Measurements from ENCODE around the gene METTL2B.
A peak's percentile ranks its signal among the peaks of the same experiment; 100 is the strongest.
"Not testable (repeated sequence)": the region's sequence is repeated elsewhere in the genome, so short reads cannot be mapped to it uniquely, and the experiment has no call there.

The METTL2B gene, protein sequence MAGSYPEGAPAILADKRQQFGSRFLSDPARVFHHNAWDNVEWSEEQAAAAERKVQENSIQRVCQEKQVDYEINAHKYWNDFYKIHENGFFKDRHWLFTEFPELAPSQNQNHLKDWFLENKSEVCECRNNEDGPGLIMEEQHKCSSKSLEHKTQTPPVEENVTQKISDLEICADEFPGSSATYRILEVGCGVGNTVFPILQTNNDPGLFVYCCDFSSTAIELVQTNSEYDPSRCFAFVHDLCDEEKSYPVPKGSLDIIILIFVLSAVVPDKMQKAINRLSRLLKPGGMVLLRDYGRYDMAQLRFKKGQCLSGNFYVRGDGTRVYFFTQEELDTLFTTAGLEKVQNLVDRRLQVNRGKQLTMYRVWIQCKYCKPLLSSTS

DNA sequence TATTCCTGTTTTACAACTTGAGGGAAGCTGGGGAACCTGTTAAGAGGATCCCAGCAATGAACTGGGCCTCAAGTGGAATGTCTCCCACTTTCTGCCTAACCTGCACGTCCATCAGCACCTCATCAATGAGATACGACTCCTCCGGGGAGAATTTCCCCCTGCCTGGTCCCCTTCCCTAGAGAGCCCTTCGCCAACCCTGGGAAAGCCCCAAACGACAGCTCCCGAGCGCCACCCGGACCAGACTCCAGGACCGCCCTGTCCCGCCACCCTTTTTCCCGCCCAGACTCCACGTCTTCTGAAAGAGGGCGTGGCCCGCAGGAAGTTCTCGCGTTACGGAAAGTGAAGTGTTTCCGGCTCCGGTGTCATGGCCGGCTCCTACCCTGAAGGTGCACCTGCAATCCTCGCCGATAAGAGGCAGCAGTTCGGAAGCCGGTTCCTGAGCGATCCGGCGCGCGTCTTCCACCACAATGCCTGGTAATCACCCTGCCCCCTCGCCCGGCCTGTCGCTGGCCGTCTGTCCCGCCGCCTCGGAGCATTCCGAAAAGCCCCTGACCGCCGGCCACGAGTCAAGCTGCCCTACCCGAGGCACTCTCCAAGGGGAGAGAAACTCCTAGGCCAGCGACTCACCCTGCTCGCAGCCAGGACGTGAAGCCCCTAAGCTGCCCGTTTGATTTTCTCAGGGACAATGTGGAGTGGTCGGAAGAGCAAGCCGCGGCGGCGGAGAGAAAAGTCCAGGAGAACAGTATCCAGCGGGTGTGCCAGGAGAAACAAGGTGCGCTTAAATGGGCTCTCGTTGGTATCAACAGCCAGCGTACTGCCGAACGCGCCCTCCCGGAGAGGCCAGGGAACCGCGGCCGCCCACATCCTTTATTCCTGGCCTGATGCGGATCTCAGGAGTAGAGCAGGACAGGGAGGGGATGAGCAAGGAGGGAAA lies at the start of gene METTL2B:
Gene METTL2B, plus strand, starts transcription at position 347 of the 934 bp plus-strand sequence. Its CDS starts 18 bp downstream, at position 365.
- peak; percentile 97 for ATAC-seq
- peaks cover 17% of the 10 kb centered on the region for H3K4me1 Mint-ChIP-seq
- H3K4me3 Mint-ChIP-seq, result peak within 1 kb of the TSS; percentile 95
- peak within 1 kb of the TSS; percentile 95 for H3K27ac Mint-ChIP-seq
- H3K36me3 Mint-ChIP-seq, H3K9me3 Mint-ChIP-seq, H3K27me3 Mint-ChIP-seq: not testable (repeated sequence)

DNA sequence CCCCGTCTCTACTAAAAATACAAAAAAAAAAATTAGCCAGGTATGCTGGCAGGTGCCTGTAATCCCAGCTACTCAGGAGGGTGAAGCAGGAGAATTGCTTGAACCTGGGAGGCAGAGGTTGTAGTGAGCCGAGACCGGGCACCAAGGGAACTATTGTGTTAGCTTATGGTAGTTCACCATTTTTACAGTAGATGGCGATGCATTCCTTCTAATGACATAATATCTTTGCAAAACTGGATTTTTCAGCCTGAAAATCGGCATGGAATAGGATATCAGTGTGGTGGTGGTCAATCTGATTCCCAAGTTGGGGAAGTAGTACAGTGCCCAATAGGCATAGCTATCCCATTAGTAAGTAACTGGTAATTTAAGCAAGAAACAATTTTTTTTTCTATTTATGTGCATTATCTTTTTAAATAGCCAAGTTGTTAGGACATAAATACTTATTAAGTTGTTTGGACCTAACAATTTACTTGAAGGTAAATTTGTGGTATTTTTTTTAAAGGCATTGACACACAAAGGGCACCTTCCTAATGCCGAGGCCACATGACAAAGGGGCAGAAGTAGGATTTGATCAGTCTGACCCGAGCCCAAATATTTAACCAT lies 49.2 kb upstream of the METTL2B start:
- ATAC-seq, result no peak
- Mint-ChIP-seq H3K27me3 (peaks cover 8% of the 10 kb centered on the region), H3K4me3 (no peak overlapping the region), H3K9me3 (no peaks in the 10 kb centered on the region), H3K36me3 (no peaks in the 10 kb centered on the region), H3K27ac (no peak overlapping the region), H3K4me1 (no peaks in the 10 kb centered on the region)

DNA sequence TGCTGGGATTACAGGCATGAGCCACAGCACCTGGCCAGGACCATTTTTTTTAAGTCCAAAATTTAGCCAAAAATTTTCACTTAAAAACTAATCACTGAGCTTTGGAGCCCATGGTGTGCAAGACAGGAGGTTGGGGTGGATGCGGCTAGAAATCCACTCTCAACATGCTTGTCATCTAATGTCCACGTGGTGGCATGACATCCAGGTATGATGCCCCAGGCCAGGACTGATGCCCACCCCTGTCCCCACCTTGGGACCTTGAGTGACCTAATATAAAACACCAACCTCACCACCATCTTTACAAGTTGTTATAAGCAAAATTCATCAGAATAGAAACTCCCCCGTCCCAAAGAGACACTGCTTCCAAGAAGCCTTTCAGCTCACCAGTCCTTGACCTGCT lies 46.3 kb upstream of the METTL2B start:
- no peaks in the 10 kb centered on the region for H3K9me3 Mint-ChIP-seq
- H3K4me3 Mint-ChIP-seq, result no peak overlapping the region
- no peak overlapping the region for H3K27ac Mint-ChIP-seq
- no peaks in the 10 kb centered on the region for H3K36me3 Mint-ChIP-seq
- H3K4me1 Mint-ChIP-seq, result no peaks in the 10 kb centered on the region
- ATAC-seq, result no peak
- H3K27me3 Mint-ChIP-seq, result peaks cover 8% of the 10 kb centered on the region

DNA sequence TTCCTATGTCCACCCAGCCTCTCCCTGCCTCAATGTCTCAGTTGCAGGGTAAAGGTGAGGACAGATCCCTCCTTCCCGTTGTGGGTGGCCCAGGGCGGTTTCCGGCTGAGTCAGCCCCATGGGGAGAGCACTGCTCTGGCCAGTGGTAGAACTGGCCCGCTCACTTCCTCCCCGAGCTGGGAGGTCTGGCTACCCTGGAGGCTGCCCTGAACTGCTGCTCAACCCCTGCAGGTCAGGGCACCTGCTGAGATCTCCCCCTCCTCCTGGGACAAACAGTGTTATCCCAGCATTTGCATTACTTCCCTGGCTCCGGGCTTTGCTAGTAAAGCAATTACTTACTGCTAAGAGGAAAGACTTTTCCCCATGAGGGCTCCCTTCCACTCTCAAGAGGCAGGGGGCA lies 45.3 kb upstream of the METTL2B start:
- no peak for ATAC-seq
- Mint-ChIP-seq H3K27ac (no peak overlapping the region), H3K27me3 (peaks cover 8% of the 10 kb centered on the region)

DNA sequence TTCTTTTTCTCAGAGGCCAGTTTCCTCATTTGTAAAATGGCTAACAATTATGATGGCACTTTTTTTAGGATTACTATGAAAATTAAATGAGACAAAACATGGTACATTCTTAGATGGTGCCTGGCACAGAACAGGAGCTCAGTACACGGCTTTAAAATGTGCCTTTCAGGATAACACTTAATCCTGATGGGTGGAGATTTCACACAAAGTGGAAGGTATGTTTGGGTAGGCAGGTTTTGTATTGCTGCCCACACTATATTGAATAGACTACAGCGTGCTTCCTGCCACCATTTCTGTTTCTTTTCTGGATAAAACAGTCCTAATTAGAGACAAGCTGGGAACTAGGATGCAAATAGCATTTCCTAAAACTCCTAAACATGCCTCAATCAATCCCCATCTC lies 44.8 kb upstream of the METTL2B start:
- no peaks in the 10 kb centered on the region for H3K9me3 Mint-ChIP-seq
- ATAC-seq, result no peak
- no peaks in the 10 kb centered on the region for H3K36me3 Mint-ChIP-seq
- H3K27ac Mint-ChIP-seq, result no peak overlapping the region
- peaks cover 8% of the 10 kb centered on the region for H3K27me3 Mint-ChIP-seq
- H3K4me3 Mint-ChIP-seq, result no peak overlapping the region
- no peaks in the 10 kb centered on the region for H3K4me1 Mint-ChIP-seq

More for the DNA sequence above, 45.3 kb upstream of the METTL2B start:
- Mint-ChIP-seq H3K9me3 (no peaks in the 10 kb centered on the region), H3K36me3 (no peaks in the 10 kb centered on the region), H3K4me1 (no peaks in the 10 kb centered on the region), H3K4me3 (no peak overlapping the region)

DNA sequence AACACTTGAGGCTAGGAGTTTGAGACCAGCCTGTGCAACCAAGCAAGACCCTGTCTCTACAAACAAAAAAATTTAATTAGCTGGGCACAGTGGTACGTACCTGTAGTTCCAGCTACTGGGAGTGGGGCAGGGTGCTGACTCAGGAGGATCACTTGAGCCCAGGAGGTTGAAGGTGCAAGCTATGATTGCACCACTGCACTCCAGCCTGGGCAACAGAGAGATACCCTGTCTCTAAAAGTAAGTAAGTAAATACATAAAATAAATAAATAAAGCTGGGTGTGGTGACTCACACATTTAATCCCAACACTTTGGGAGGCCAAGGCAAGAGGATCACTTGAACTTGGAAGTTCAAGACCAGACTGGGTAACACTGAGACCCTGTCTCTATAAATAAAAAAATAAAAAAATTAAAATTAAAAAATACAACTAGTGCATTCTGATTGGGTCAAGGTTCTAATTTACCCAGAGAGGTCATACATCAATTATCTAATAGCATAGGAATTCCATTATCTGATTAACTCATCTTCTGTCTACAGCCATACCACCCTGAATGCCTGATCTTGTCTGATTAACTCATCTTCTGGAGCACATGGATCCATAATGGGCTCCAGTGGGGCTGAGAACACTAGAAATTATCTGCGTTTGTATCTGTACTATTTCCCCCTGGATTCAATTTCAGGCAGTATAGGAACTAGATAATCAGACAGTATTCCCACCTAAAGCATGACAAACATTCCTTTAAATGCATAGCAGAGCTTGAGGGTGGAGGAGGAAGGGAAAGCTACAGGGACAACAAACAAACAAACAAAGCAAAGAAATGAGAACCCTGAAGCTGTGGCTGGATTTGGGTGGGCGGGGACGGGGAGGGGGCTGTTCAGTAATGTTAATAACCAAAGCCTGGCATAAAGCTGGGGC lies 41.9 kb upstream of the METTL2B start:
- Mint-ChIP-seq H3K9me3 (no peaks in the 10 kb centered on the region), H3K27ac (no peak overlapping the region), H3K4me1 (peaks cover 25% of the 10 kb centered on the region), H3K4me3 (no peak overlapping the region), H3K27me3 (peaks cover 3% of the 10 kb centered on the region), H3K36me3 (no peaks in the 10 kb centered on the region)
- no peak for ATAC-seq

DNA sequence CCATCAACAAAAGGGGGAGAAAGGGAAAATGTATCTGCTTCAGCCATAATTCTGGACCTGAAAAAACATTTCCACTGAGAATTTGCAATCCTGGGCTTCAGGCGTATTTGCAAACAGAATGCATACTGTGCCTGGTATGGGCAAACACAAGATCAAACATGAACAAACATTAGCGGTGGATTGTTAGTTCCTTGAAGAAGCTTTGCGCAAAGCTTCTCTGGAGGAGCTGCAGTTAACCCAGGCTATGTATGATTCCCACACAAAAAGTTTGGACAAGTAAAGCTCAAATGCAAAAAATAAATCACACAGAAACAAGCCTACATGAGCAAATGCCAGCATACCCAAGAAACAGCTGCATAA lies 41.2 kb upstream of the METTL2B start:
- Mint-ChIP-seq H3K4me1 (peaks cover 25% of the 10 kb centered on the region), H3K27ac (no peak overlapping the region), H3K27me3 (no peaks in the 10 kb centered on the region), H3K9me3 (no peaks in the 10 kb centered on the region), H3K4me3 (no peak overlapping the region), H3K36me3 (no peaks in the 10 kb centered on the region)
- ATAC-seq, result no peak

DNA sequence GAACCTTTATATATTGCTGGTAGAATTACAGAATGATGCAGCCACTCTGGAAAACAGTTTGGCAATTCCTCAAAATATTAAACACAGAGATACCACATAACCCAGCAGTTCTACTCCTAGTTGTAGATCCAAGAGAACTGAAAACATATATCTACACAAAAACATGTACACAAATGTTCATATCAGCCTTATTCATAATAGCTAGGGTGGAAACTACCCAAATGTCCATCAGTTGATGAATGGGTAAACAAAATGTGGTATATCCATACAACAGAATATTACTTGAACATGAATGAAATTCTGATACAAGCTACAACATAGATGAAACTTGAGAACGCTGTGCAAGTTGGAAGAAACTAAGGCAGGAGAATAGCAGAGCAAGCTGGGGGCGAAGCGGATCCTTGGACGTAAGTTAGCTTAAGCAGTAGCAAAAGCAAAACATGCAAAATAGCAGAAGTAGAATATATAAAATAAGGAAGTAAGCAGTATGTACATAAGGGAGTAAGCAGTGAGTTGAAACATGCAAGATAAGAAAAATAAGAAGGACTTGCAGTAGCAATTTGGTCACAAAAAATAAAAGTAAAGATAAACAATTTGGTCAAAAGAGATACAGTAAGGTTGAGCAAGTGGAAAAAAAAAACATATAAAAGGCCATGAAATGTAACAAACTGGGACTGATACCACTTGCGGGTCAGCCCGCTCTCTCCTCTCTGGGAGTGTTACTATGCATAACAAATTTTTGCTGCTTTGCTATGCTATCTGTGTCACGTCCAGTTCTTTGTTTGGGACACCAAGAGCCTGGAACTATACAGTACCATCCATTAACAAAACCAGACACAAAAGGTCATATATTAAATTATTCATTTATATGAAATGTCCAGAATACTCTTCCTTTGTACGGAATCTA lies 38.9 kb upstream of the METTL2B start:
- Mint-ChIP-seq H3K4me1 (peaks cover 25% of the 10 kb centered on the region), H3K27ac (peak overlapping the region; percentile 83), H3K4me3 (peak overlapping the region; percentile 42), H3K36me3 (no peaks in the 10 kb centered on the region), H3K9me3 (no peaks in the 10 kb centered on the region), H3K27me3 (no peaks in the 10 kb centered on the region)
- ATAC-seq, result peak; percentile 92

DNA sequence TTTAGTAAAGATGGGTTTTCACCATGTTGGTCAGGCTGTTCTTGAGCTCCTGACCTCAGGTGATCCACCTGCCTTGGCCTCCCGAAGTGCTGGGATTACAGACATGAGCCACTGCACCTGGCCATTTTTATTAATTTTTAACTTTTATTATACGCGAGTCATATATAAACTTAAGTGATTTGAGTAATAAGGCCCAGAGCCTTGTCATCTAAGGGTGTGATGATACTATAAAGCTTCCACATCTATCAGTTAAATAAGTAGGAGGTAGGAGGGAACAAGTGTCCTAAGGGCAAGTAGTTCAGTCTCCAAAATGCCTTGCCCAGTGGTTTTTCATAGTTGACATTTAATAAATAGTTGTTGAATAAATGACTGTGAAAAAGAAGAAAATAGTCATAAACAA lies 34.2 kb upstream of the METTL2B start:
- Mint-ChIP-seq H3K4me3 (no peak overlapping the region), H3K36me3 (no peaks in the 10 kb centered on the region), H3K27ac (no peak overlapping the region), H3K4me1 (peaks cover 31% of the 10 kb centered on the region), H3K27me3 (no peaks in the 10 kb centered on the region), H3K9me3 (no peaks in the 10 kb centered on the region)
- ATAC-seq, result no peak

DNA sequence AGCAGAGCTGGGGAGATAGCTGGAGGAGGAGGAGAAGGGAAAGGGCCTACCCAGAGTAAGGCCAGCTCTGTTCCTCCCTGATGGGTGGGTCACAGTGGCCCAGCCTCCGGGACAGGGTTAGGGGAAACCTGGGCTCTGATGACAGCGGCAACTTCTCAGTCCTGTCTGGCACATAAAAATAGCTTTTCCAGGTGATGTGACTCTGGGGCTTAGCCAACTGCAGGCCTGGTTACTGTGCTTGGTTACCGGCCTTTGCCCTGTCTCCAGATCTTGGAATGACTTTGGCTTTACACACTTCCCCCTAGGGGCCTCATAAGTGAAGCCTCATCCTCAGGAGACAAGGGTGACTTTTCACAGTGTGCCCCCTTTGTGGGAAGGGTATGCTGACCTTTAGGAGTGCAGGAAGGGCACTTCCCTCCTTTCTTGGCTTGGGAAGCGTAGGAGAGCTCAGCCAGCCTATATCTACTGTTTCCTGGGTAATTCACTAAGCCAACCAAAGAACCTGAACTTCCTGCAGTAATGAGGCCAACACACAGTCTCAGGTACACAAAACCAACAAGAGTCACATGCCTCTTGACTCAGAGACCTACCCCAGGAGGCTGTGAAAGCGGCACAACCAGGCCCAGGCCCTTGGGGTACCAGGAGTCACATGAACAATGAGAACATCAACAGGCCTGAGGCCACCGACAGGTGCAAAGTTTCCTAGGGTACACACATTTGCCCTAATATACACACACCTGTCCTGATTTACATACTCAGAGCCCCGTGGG lies 32.5 kb upstream of the METTL2B start:
- H3K27ac Mint-ChIP-seq, result peak overlapping the region; percentile 44
- H3K27me3 Mint-ChIP-seq, result no peaks in the 10 kb centered on the region
- no peaks in the 10 kb centered on the region for H3K36me3 Mint-ChIP-seq
- peak; percentile 39 for ATAC-seq
- no peak overlapping the region for H3K4me3 Mint-ChIP-seq
- H3K4me1 Mint-ChIP-seq, result peaks cover 14% of the 10 kb centered on the region
- no peaks in the 10 kb centered on the region for H3K9me3 Mint-ChIP-seq

DNA sequence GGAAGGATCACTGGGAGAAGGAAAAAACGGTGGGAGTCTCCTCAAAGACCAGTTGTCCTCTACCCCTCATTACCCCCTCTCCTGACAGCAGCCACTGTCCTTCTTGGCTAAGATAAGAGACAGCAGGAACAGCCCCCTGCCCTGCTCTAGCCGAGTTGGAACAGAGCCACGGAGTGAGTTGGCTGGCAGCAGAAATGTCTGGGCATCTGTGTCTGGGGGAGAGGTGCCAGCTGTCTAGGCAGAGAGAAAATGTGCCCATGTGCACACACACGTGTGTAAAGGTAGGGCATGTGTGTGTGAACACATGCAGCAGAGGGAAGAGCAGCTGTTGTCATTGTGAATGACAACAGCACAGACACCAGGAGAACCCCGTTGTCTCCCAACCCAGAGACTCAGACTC lies 30.2 kb upstream of the METTL2B start:
- Mint-ChIP-seq H3K4me3 (no peak overlapping the region), H3K36me3 (no peaks in the 10 kb centered on the region), H3K27ac (no peak overlapping the region), H3K4me1 (peaks cover 20% of the 10 kb centered on the region), H3K9me3 (no peaks in the 10 kb centered on the region), H3K27me3 (no peaks in the 10 kb centered on the region)
- no peak for ATAC-seq

DNA sequence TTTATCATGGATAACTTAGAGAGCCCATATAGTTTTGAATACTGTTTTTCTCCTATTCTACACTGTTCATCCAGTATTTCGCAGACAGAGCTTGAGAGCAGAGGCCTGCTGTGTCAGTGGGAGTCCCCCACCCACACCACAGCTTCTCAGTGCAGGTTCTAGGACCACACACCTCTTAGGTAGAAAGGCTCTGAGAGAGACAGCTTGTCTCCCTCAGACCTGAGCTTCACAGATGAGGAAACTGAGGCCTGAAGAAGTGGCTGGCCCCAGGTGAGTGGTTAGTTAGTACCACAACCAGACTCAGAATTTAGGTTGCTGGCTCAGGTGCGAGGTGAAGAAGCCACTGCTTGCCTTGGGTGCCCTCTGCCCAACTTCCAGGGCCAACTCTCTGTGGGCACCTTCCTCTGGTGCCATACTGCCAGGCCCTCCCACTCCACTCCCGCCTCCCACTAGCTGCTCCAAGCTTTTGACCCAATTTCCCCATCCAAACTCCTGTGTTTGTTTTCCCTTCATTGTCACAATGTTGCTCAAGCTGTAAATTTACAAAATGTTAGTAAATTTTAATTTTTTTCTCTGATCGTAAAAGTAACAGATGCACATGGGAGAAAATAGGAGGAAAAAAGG lies 28.5 kb upstream of the METTL2B start:
- H3K27ac Mint-ChIP-seq, result no peak overlapping the region
- no peaks in the 10 kb centered on the region for H3K9me3 Mint-ChIP-seq
- peaks cover 20% of the 10 kb centered on the region for H3K4me1 Mint-ChIP-seq
- H3K27me3 Mint-ChIP-seq, result no peaks in the 10 kb centered on the region
- no peak for ATAC-seq
- no peak overlapping the region for H3K4me3 Mint-ChIP-seq
- H3K36me3 Mint-ChIP-seq, result no peaks in the 10 kb centered on the region

DNA sequence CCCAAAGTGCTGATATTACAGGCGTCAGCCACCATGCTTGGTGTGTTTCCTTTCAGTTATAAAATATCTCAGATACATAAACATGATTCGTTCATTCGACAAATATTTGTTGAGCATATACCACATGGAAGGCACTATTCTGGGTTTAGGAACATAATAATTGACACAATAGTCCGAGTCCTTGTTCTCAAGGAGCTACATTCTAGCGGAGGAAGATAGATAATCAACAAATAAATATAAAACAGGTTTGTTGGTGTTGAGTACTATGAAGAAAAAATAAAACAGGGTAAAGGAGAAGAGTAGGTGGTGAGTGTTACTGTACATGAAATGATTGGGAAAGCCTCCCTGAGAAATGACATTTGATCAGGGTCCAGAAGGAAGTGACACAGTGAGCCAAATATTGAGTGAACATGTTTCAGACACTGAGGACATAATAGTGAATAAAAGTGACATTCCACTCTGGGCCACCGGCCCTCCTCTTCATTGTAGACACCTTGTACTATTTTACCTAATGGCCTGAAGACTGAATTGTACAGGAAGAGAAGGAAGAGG lies 27.7 kb upstream of the METTL2B start:
- no peak overlapping the region for H3K27ac Mint-ChIP-seq
- no peaks in the 10 kb centered on the region for H3K36me3 Mint-ChIP-seq
- no peak for ATAC-seq
- no peak overlapping the region for H3K4me3 Mint-ChIP-seq
- no peaks in the 10 kb centered on the region for H3K9me3 Mint-ChIP-seq
- no peaks in the 10 kb centered on the region for H3K27me3 Mint-ChIP-seq
- H3K4me1 Mint-ChIP-seq, result peaks cover 20% of the 10 kb centered on the region

Measured in stimulated activated memory B cell treated with anti-CD40 and anti-IgM and Interleukin-4, amounts not matched to agents 10 μg/mL and 1 μg/mL and 100 μg/mL, for 72 hours (primary cell).